Sigmoid colon (tissue), 7 donors: ENCODE measurements around the gene DGCR6L. TPM values are rescaled to one million over a fixed set of nuclear protein-coding genes. Genes with fewer than 3 reads are reported as not detected.
"Not testable (repeated sequence)": the region's sequence is repeated elsewhere in the genome, so short reads cannot be mapped to it uniquely, and the experiment has no call there.

Experiments
- DNase-seq: peaks from one replicate; pipeline ENCODE4 v3.0.0-alpha.2; 2019
- H3K27ac ChIP-seq, 4 donors: fragments of 200-600 bp; sonication (generic); one replicate each; pipeline ENCODE4 v1.5.1; 2016 to 2019; ENCODE audit warnings: mild to moderate bottlenecking in 1 of 4
- H3K27me3 ChIP-seq, 3 donors: fragments of 200-600 bp; sonication (generic); one replicate each; pipeline ENCODE4 v1.5.1; 2019; ENCODE audit warnings: mild to moderate bottlenecking in 1 of 3
- H3K36me3 ChIP-seq, 4 donors: fragments of 200-600 bp; sonication (generic); one replicate each; pipeline ENCODE4 v1.5.1; 2016 to 2019
- H3K4me1 ChIP-seq, 4 donors: fragments of 200-600 bp; sonication (generic); one replicate each; pipeline ENCODE4 v1.5.1; 2017 to 2019
- H3K4me3 ChIP-seq, 4 donors: fragments of 200-600 bp; sonication (generic); one replicate each; pipeline ENCODE4 v1.5.1; 2017 to 2019; ENCODE audit warnings: mild to moderate bottlenecking in 2 of 4, moderate library complexity in 1 of 4
- H3K9me3 ChIP-seq, 4 donors: fragments of 200-600 bp in 3 of 4; sonication (generic) in 3 of 4; one replicate each; pipeline versions ENCODE4 v1.5.1 to v1.6.1; 2013 to 2019
- CTCF ChIP-seq, 4 experiments: fragments of 450-650 bp in 3 of 4; fragments of 200-600 bp in 1 of 4; IDR thresholded peaks; one replicate each; pipeline ENCODE4 v1.5.1; 2016 to 2019; ENCODE audit warnings: antibody characterized with exemption in 4 of 4, mild to moderate bottlenecking in 3 of 4, moderate library complexity in 2 of 4
- EP300 ChIP-seq, 4 donors: sonication (generic); formaldehyde crosslinking; IDR thresholded peaks; one replicate each; pipeline ENCODE4 v1.6.1; 2017; ENCODE audit warnings: antibody characterized with exemption in 4 of 4
- POLR2A ChIP-seq, 2 donors: fragments of 450-650 bp; IDR thresholded peaks; one replicate each; pipeline ENCODE4 v1.6.1; 2016; ENCODE audit warnings: antibody characterized with exemption in 2 of 2, mild to moderate bottlenecking in 2 of 2, moderate library complexity in 2 of 2
- POLR2AphosphoS5 ChIP-seq, 4 donors: sonication (generic); formaldehyde crosslinking; IDR thresholded peaks; one replicate each; pipeline ENCODE4 v1.6.1; 2017; ENCODE audit warnings: antibody characterized with exemption in 4 of 4
- WGBS, 2 donors: extraction: QIAGEN DNeasy Blood & Tissue Kit; methylation state at CpG; one replicate each; pipeline ENCODE4 v1.1.7; 2013; 5-methylcytosine and 5-hydroxymethylcytosine counted together
- intact Hi-C: fragments of 100-400 bp; cut with DNase I; formaldehyde crosslinking; loops from one replicate; pipeline ENCODE4 v1.15.1; 2023
- polyA plus RNA-seq, 3 donors: library from polyadenylated mRNA; stranded (reverse); fragments of 200-250 nt; gene quantifications; one replicate each; pipeline ENCODE4 v1.2.3, GENCODE V29; 2013
- total RNA-seq, 4 donors: library from RNA; depleted of rRNA; stranded (reverse); fragments of >200 nt; gene quantifications; one replicate each; pipeline ENCODE4 v1.1.0, GENCODE V29; 2016
- donor health status: healthy with polysubstance abuse.
- donor health status: Bipolar disorder and iron deficiency.
- donor health status: healthy.

DGCR6L gene
- total and polyA plus RNA-seq, 7 donors, result 38.6 to 88.6 (median 64.7) TPM

DNA sequence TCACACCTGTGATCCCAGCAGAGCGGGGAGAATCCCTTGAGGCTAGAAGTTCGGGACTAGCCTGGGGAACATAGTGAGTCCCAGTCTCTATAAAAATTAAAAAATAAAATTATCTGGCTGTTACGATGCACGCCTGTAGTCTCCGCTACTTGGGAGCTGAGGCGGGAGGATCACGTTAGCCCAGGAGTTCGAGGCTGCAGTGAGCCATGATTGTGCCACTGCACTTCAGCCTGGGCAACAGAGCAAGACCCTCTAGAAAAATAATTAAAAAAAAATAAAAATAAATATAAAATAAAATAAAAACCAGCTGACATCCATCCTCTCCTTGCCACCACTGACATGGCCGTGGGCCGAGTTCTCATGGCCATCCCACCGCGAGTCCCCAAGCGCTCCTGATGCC, 44.0 kb downstream of the DGCR6L start:
- no peaks in the 10 kb centered on the region for H3K9me3 ChIP-seq
- H3K4me3 ChIP-seq, result no peak overlapping the region
- no peak for DNase-seq
- H3K4me1 ChIP-seq, result no peaks in the 10 kb centered on the region
- no peak for TF ChIP-seq POLR2AphosphoS5 (IDR thresholded peaks at IDR 0.05)
- no peak for TF ChIP-seq CTCF (IDR thresholded peaks at IDR 0.05)
- TF ChIP-seq POLR2A (IDR thresholded peaks at IDR 0.05), result no peak
- TF ChIP-seq EP300 (IDR thresholded peaks at IDR 0.05), result no peak
- no peak overlapping the region for H3K27ac ChIP-seq
- 94 to 95% methylated on average over 13 of the region's 13 CpGs for WGBS, 2 donors
- intact Hi-C loops, result no loop called here
- no peaks in the 10 kb centered on the region for H3K36me3 ChIP-seq
- H3K27me3 ChIP-seq, result no peaks in the 10 kb centered on the region

GRCh38 chr22:20275325-20275724, 44.5 kb downstream of the DGCR6L start:
- H3K9me3 ChIP-seq, H3K27me3 ChIP-seq, H3K4me1 ChIP-seq, H3K27ac ChIP-seq, DNase-seq, H3K4me3 ChIP-seq, intact Hi-C loops, H3K36me3 ChIP-seq: not testable (repeated sequence)
- 79 to 85% methylated on average over 5 of the region's 7 CpGs for WGBS, 2 donors

- WGBS, 2 donors, result 90 to 94% methylated on average over 9 of the region's 10 CpGs
- H3K4me3 ChIP-seq, intact Hi-C loops, H3K9me3 ChIP-seq, H3K36me3 ChIP-seq, H3K4me1 ChIP-seq, DNase-seq, H3K27ac ChIP-seq, H3K27me3 ChIP-seq: not testable (repeated sequence)
These were observed 45.5 kb downstream of the DGCR6L start for GRCh38 chr22:20274374-20274773.

DNA sequence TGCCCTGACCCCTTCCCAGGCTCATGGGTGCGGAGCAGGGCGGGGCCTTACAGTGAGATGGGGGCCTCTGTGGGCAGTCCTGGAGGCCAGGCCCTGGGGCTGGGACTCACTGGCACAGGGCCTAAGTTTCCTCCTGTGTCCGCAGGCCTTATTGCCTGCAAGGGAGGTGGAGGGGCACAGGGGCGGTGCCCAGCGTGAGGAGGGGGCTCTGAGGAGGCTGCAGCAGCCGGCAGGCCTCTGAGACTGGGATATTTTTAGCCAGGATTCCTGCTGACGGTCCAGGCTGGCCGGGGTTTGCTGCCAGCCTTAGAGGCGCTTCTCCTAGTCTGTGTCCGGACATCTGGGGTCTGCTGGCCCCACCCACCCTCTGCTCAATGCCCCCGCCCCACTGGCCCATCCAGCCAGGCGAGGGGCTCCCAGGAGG, 46.1 kb downstream of the DGCR6L start:
- no peaks in the 10 kb centered on the region for H3K36me3 ChIP-seq
- H3K9me3 ChIP-seq, result no peaks in the 10 kb centered on the region
- no peak for TF ChIP-seq EP300 (IDR thresholded peaks at IDR 0.05)
- no peak for TF ChIP-seq POLR2AphosphoS5 (IDR thresholded peaks at IDR 0.05)
- no peak for TF ChIP-seq CTCF (IDR thresholded peaks at IDR 0.05)
- no peak for TF ChIP-seq POLR2A (IDR thresholded peaks at IDR 0.05)
- H3K27ac ChIP-seq, result no peak overlapping the region
- no peaks in the 10 kb centered on the region for H3K4me1 ChIP-seq
- H3K27me3 ChIP-seq, result peaks cover 0 to 3% (median 0%) of the 10 kb centered on the region in 3 donors
- WGBS, 2 donors, result 70 to 75% methylated on average over 12 of the region's 12 CpGs
- no peak for DNase-seq
- intact Hi-C loops, result no loop called here
- no peak overlapping the region for H3K4me3 ChIP-seq

DNA sequence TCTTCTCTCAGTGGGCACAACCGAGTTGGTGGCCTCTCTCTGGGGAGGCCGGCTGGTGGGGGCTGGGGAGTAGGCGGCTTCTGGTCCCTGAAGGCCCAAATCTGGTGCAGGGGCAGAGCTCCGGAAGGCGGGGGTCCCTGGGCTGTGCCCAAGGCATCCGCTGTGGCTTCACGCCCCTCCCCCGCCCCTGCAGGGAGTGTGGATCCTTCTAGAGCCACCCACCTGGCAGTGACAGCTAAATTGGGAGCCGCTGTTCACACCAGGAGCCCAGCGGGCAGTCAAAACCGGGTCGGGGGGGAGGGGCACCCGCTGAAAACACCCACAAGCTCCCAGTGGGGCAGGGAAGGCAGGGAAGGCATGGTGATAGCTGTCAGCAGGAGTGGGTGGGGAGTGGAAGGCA, 47.2 kb downstream of the DGCR6L start:
- H3K27me3 ChIP-seq, result peaks cover 0 to 8% (median 2%) of the 10 kb centered on the region in 3 donors
- H3K36me3 ChIP-seq, result no peaks in the 10 kb centered on the region
- H3K27ac ChIP-seq, result no peak overlapping the region
- TF ChIP-seq CTCF (IDR thresholded peaks at IDR 0.05), result no peak
- TF ChIP-seq EP300 (IDR thresholded peaks at IDR 0.05), result no peak
- no peak for TF ChIP-seq POLR2AphosphoS5 (IDR thresholded peaks at IDR 0.05)
- no peak for TF ChIP-seq POLR2A (IDR thresholded peaks at IDR 0.05)
- 80 to 87% methylated on average over 13 of the region's 13 CpGs for WGBS, 2 donors
- intact Hi-C loops, result no loop called here
- peaks cover 0 to 7% (median 4%) of the 10 kb centered on the region in 4 donors for H3K4me1 ChIP-seq
- DNase-seq, result no peak
- H3K9me3 ChIP-seq, result no peaks in the 10 kb centered on the region
- no peak overlapping the region for H3K4me3 ChIP-seq

DNA sequence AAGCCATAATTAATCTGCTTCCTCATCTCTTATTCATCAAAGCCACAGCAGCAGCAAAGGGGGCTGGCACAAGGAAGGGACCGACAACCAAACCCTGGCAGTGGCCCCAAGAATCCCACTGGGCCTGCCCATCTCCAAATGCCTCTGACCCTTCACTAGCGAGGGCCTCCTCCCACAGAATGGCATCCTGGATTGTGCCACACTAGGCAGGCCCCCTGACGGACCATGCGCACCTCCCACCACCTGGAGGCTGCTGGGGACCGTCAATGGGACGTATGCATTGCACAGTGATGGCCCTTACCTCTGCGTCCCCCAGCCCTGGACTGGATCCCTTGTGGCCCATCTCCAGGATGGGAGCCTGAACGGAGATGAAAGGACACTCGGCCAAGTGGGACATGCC, 47.7 kb downstream of the DGCR6L start:
- DNase-seq, result no peak
- no peak for TF ChIP-seq EP300 (IDR thresholded peaks at IDR 0.05)
- no peak for TF ChIP-seq POLR2A (IDR thresholded peaks at IDR 0.05)
- TF ChIP-seq CTCF (IDR thresholded peaks at IDR 0.05), result no peak
- TF ChIP-seq POLR2AphosphoS5 (IDR thresholded peaks at IDR 0.05), result no peak
- no peaks in the 10 kb centered on the region for H3K36me3 ChIP-seq
- intact Hi-C loops, result no loop called here
- H3K27me3 ChIP-seq, result peaks cover 0 to 14% (median 7%) of the 10 kb centered on the region in 3 donors
- 91 to 92% methylated on average over 9 of the region's 9 CpGs for WGBS, 2 donors
- H3K4me1 ChIP-seq, result peaks cover 0 to 13% (median 9%) of the 10 kb centered on the region in 4 donors
- H3K4me3 ChIP-seq, result no peak overlapping the region
- H3K9me3 ChIP-seq, result no peaks in the 10 kb centered on the region
- no peak overlapping the region for H3K27ac ChIP-seq
